Measurements from ENCODE around the gene COPG1. TPM values are rescaled to one million over a fixed set of nuclear protein-coding genes. Genes with fewer than 3 reads are reported as not detected.
A peak's percentile ranks its signal among the peaks of the same experiment; 100 is the strongest.
"Not testable (repeated sequence)": the region's sequence is repeated elsewhere in the genome, so short reads cannot be mapped to it uniquely, and the experiment has no call there.

COPG1 gene
- total RNA-seq, 1 donor from 2014 or later, result 120 TPM

DNA sequence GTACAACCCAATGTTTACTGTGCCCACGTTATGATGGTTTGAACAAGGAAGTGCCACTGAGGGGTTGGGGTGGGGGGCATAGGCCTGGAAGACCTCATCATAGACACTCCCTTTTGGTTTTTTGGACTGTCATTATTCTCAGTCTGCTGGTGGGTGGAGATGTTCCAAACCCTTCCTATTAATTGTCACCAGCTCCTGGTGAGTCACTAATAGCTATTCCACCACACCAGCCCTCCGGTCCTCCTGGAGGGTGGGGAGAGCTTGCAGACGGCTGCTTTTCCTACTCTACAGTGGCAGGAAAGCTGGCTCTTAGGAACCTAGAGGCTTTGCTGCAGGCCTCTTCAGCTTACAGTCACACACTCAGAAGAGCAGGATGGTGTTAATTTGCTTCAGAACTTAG is 9.0 kb upstream of the COPG1 start:
- Histone ChIP-seq H3K9ac (ENCODE audit: low read depth in 1 of 3, low read length in 3 of 3) (peak overlapping the region in 1 of 3 donors; percentile 0), H3K36me3 (ENCODE audit: control insufficient read depth in 3 of 3, insufficient read depth in 3 of 3, low read length in 3 of 3) (peaks cover 0 to 2% (median 0%) of the 10 kb centered on the region in 3 donors), H3K4me3 (ENCODE audit: low read length in 3 of 3) (no peak overlapping the region), H3K9me3 (ENCODE audit: control insufficient read depth in 3 of 3, low read length in 3 of 3) (no peaks in the 10 kb centered on the region), H3K4me1 (ENCODE audit: control insufficient read depth in 3 of 3, insufficient read depth in 3 of 3, low read length in 3 of 3) (peaks cover 3 to 13% (median 8%) of the 10 kb centered on the region in 3 donors), H3K27me3 (ENCODE audit: control insufficient read depth in 3 of 3, insufficient read depth in 3 of 3, low read length in 3 of 3) (no peaks in the 10 kb centered on the region), H3K27ac (ENCODE audit: low read depth, low read length) (no peak overlapping the region)

DNA sequence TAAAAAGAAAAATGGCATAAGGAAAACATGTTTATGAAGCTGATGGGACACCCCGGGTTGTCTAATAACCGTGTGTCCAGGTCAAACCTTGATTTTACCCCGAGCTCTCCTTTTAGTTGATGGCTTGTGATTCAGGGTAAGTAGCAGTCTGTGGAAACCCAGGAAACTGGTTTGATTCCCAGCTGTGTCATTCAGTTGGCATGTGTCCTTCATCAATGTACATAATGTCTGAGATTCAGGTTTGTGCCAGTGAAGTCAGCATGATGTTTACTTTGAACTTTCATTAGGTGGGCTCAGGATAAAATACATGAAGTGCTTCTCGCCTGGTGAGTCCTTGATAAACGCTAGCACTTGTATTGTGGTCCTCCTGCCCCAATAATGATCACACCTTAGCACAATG is 4.3 kb upstream of the COPG1 start:
- peaks cover 0 to 2% (median 0%) of the 10 kb centered on the region in 3 donors for H3K36me3 ChIP-seq (ENCODE audit: control insufficient read depth in 3 of 3, insufficient read depth in 3 of 3, low read length in 3 of 3)
- H3K27ac ChIP-seq (ENCODE audit: low read depth, low read length), result peak overlapping the region; percentile 83
- H3K27me3 ChIP-seq (ENCODE audit: control insufficient read depth in 3 of 3, insufficient read depth in 3 of 3, low read length in 3 of 3), result no peaks in the 10 kb centered on the region
- H3K4me3 ChIP-seq (ENCODE audit: low read length in 3 of 3), result peak overlapping the region in 2 of 3 donors; percentile 3 to 7
- H3K9me3 ChIP-seq (ENCODE audit: control insufficient read depth in 3 of 3, low read length in 3 of 3), result no peaks in the 10 kb centered on the region
- H3K4me1 ChIP-seq (ENCODE audit: control insufficient read depth in 3 of 3, insufficient read depth in 3 of 3, low read length in 3 of 3), result peaks cover 18 to 36% (median 20%) of the 10 kb centered on the region in 3 donors
- H3K9ac ChIP-seq (ENCODE audit: low read depth in 1 of 3, low read length in 3 of 3), result peak overlapping the region; percentile 47 to 79 (median 64)

DNA sequence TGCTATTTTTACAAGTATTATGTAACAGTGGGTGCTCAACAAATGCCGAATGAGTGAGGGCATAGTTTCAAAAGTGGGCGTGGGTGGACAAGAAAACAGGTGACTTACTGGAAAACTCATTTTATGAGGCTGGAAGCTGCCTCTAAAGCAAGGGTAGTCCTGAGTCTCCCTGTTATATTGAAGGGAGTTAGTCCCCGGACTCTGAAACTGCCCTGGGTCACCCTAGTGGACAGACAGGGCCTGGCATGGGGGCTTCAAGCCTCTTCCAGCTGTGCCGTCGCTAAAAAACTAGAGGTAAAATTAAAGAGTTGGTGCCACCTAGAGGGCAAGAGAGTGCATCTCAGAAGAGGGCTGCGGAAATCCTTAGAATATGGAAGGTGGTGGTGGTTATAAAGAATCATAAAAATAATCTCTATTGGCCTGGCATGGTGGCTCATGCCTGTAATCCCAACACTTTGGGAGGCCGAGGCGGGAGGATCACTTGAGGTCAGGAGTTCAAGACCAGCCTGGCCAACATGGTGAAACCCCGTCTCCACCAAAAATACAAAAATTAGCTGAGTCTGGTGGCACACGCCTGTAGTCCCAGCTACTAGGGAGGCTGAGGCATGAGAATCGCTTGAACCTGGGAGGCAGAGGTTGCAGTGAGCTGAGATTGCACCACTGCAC is 3.6 kb upstream of the COPG1 start:
- Histone ChIP-seq H3K27ac (ENCODE audit: low read depth, low read length) (peak overlapping the region; percentile 83), H3K4me1 (ENCODE audit: control insufficient read depth in 3 of 3, insufficient read depth in 3 of 3, low read length in 3 of 3) (peaks cover 23 to 37% (median 26%) of the 10 kb centered on the region in 3 donors), H3K9ac (ENCODE audit: low read depth in 1 of 3, low read length in 3 of 3) (peak overlapping the region; percentile 47 to 79 (median 64)), H3K4me3 (ENCODE audit: low read length in 3 of 3) (peak overlapping the region; percentile 3 to 39 (median 7))
- not testable (repeated sequence) for H3K9me3 ChIP-seq (ENCODE audit: control insufficient read depth in 3 of 3, low read length in 3 of 3); H3K27me3 ChIP-seq (ENCODE audit: control insufficient read depth in 3 of 3, insufficient read depth in 3 of 3, low read length in 3 of 3); H3K36me3 ChIP-seq (ENCODE audit: control insufficient read depth in 3 of 3, insufficient read depth in 3 of 3, low read length in 3 of 3)

- H3K9ac ChIP-seq (ENCODE audit: low read depth in 1 of 3, low read length in 3 of 3), result no peak overlapping the region
- H3K36me3 ChIP-seq (ENCODE audit: control insufficient read depth in 3 of 3, insufficient read depth in 3 of 3, low read length in 3 of 3), result peaks cover 0 to 2% (median 0%) of the 10 kb centered on the region in 3 donors
- peaks cover 23 to 37% (median 26%) of the 10 kb centered on the region in 3 donors for H3K4me1 ChIP-seq (ENCODE audit: control insufficient read depth in 3 of 3, insufficient read depth in 3 of 3, low read length in 3 of 3)
- H3K27me3 ChIP-seq (ENCODE audit: control insufficient read depth in 3 of 3, insufficient read depth in 3 of 3, low read length in 3 of 3), result no peaks in the 10 kb centered on the region
- H3K27ac ChIP-seq (ENCODE audit: low read depth, low read length), result no peak overlapping the region
- H3K9me3 ChIP-seq (ENCODE audit: control insufficient read depth in 3 of 3, low read length in 3 of 3), result no peaks in the 10 kb centered on the region
- no peak overlapping the region for H3K4me3 ChIP-seq (ENCODE audit: low read length in 3 of 3)
Measured at GRCh38 chr3:129246636-129247035, 2.8 kb upstream of the COPG1 start.

GRCh38 chr3:129248286-129248979 is 973 bp upstream of the COPG1 start:
- no peaks in the 10 kb centered on the region for H3K27me3 ChIP-seq (ENCODE audit: control insufficient read depth in 3 of 3, insufficient read depth in 3 of 3, low read length in 3 of 3)
- H3K9ac ChIP-seq (ENCODE audit: low read depth in 1 of 3, low read length in 3 of 3), result peak overlapping the region; percentile 99 to 100 (median 99)
- peak overlapping the region; percentile 97 to 100 (median 100) for H3K4me3 ChIP-seq (ENCODE audit: low read length in 3 of 3)
- peak overlapping the region; percentile 85 for H3K27ac ChIP-seq (ENCODE audit: low read depth, low read length)
- H3K36me3 ChIP-seq (ENCODE audit: control insufficient read depth in 3 of 3, insufficient read depth in 3 of 3, low read length in 3 of 3), result peaks cover 12 to 17% (median 14%) of the 10 kb centered on the region in 3 donors
- H3K4me1 ChIP-seq (ENCODE audit: control insufficient read depth in 3 of 3, insufficient read depth in 3 of 3, low read length in 3 of 3), result peaks cover 23 to 37% (median 28%) of the 10 kb centered on the region in 3 donors
- H3K9me3 ChIP-seq (ENCODE audit: control insufficient read depth in 3 of 3, low read length in 3 of 3), result no peaks in the 10 kb centered on the region

DNA sequence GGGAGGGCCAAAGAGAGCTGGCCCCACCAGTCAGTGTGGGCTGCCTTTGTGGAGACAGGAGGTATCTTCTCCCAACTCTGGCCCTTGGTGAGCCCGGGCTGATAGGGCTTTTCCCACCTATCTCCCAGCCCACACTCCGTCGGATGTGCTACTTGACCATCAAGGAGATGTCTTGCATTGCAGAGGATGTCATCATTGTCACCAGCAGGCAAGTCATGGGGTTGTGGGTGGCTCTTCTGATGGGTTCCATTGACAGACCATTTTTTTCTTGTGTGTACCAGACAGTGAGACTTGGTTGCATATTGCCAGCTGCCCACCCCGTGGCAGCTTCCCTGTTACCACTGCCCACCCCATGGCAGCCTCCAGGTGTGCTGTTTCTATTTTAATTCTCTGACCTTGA is 3.3 kb downstream of the COPG1 start:
- H3K4me1 ChIP-seq (ENCODE audit: control insufficient read depth in 3 of 3, insufficient read depth in 3 of 3, low read length in 3 of 3), result peaks cover 17 to 27% (median 23%) of the 10 kb centered on the region in 3 donors
- no peaks in the 10 kb centered on the region for H3K9me3 ChIP-seq (ENCODE audit: control insufficient read depth in 3 of 3, low read length in 3 of 3)
- H3K27ac ChIP-seq (ENCODE audit: low read depth, low read length), result no peak overlapping the region
- H3K4me3 ChIP-seq (ENCODE audit: low read length in 3 of 3), result no peak overlapping the region
- no peaks in the 10 kb centered on the region for H3K27me3 ChIP-seq (ENCODE audit: control insufficient read depth in 3 of 3, insufficient read depth in 3 of 3, low read length in 3 of 3)
- H3K36me3 ChIP-seq (ENCODE audit: control insufficient read depth in 3 of 3, insufficient read depth in 3 of 3, low read length in 3 of 3), result peaks cover 47 to 55% (median 49%) of the 10 kb centered on the region in 3 donors
- no peak overlapping the region for H3K9ac ChIP-seq (ENCODE audit: low read depth in 1 of 3, low read length in 3 of 3)

- Histone ChIP-seq H3K4me3 (ENCODE audit: low read length in 3 of 3) (no peak overlapping the region), H3K27ac (ENCODE audit: low read depth, low read length) (no peak overlapping the region), H3K9me3 (ENCODE audit: control insufficient read depth in 3 of 3, low read length in 3 of 3) (no peaks in the 10 kb centered on the region), H3K9ac (ENCODE audit: low read depth in 1 of 3, low read length in 3 of 3) (no peak overlapping the region), H3K27me3 (ENCODE audit: control insufficient read depth in 3 of 3, insufficient read depth in 3 of 3, low read length in 3 of 3) (no peaks in the 10 kb centered on the region), H3K4me1 (ENCODE audit: control insufficient read depth in 3 of 3, insufficient read depth in 3 of 3, low read length in 3 of 3) (peaks cover 8 to 11% (median 10%) of the 10 kb centered on the region in 3 donors), H3K36me3 (ENCODE audit: control insufficient read depth in 3 of 3, insufficient read depth in 3 of 3, low read length in 3 of 3) (peaks cover 53 to 66% (median 62%) of the 10 kb centered on the region in 3 donors)
Measured at GRCh38 chr3:129254536-129255230, 5.3 kb downstream of the COPG1 start.

DNA sequence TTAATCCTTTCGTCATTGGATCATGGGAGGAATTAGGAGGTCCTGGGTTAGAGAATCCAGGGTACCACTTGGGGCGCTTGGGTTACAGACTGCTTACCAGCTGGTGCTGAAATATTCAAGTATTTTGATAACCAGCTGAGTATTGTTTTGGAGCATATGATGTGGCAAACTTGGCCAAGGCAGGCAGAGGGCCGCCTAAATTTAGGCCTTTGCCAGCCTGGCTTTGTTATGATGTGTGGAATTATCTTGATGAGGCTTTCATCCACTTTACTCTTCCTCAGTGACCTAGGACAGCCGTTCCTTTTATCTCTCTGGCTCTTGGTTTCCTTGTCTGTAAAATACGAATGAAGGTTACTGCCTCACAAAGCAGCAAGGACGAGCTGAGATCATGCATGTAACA is 6.9 kb downstream of the COPG1 start:
- no peak overlapping the region for H3K9ac ChIP-seq (ENCODE audit: low read depth in 1 of 3, low read length in 3 of 3)
- H3K4me3 ChIP-seq (ENCODE audit: low read length in 3 of 3), result no peak overlapping the region
- H3K4me1 ChIP-seq (ENCODE audit: control insufficient read depth in 3 of 3, insufficient read depth in 3 of 3, low read length in 3 of 3), result peaks cover 0 to 2% (median 0%) of the 10 kb centered on the region in 3 donors
- H3K36me3 ChIP-seq (ENCODE audit: control insufficient read depth in 3 of 3, insufficient read depth in 3 of 3, low read length in 3 of 3), result peaks cover 69 to 82% (median 77%) of the 10 kb centered on the region in 3 donors
- no peak overlapping the region for H3K27ac ChIP-seq (ENCODE audit: low read depth, low read length)
- no peaks in the 10 kb centered on the region for H3K27me3 ChIP-seq (ENCODE audit: control insufficient read depth in 3 of 3, insufficient read depth in 3 of 3, low read length in 3 of 3)
- no peaks in the 10 kb centered on the region for H3K9me3 ChIP-seq (ENCODE audit: control insufficient read depth in 3 of 3, low read length in 3 of 3)

- Histone ChIP-seq H3K9me3 (ENCODE audit: control insufficient read depth in 3 of 3, low read length in 3 of 3) (no peaks in the 10 kb centered on the region), H3K4me3 (ENCODE audit: low read length in 3 of 3) (no peak overlapping the region), H3K4me1 (ENCODE audit: control insufficient read depth in 3 of 3, insufficient read depth in 3 of 3, low read length in 3 of 3) (no peaks in the 10 kb centered on the region), H3K27ac (ENCODE audit: low read depth, low read length) (no peak overlapping the region), H3K27me3 (ENCODE audit: control insufficient read depth in 3 of 3, insufficient read depth in 3 of 3, low read length in 3 of 3) (no peaks in the 10 kb centered on the region), H3K9ac (ENCODE audit: low read depth in 1 of 3, low read length in 3 of 3) (no peak overlapping the region), H3K36me3 (ENCODE audit: control insufficient read depth in 3 of 3, insufficient read depth in 3 of 3, low read length in 3 of 3) (peaks cover 71 to 81% (median 80%) of the 10 kb centered on the region in 3 donors)
Measured at GRCh38 chr3:129257609-129258008, 8.2 kb downstream of the COPG1 start.

All from skeletal muscle tissue (tissue), 4 donors.